HG03025 (cell line): ENCODE results near the gene NPY1R.

Source experiments
- ATAC-seq: cut with Tn5 transposase; IDR thresholded peaks from one replicate; pipeline ENCODE4 v1.9.1; 2021; ENCODE audit warnings: mild to moderate bottlenecking, moderate library complexity; ENCODE audit not compliant: unreplicated experiment, low FRiP score

The NPY1R gene

GRCh38 chr4:163280703-163281519, 51.5 kb downstream of the NPY1R start:
- no peak for ATAC-seq

DNA sequence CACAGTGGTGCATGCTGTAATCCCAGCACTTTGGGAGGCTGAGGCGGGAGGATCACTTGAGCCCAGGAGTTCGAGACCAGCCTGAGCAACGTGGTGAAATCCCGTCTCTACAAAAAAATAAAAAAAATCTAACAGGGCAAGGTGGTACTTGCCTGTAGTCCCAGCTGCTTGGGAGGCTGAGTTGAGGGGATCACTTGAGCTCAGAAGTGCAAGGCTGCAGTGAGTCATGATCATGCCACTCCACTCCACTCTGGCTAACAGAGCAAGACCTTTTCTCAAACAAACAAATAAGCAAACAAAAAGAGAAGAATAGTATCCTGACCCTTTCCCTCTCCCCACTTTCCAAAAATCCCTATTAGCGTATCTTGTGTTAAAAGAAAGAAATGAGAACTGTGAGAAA, 52.7 kb downstream of the NPY1R start:
- ATAC-seq: no peak

DNA sequence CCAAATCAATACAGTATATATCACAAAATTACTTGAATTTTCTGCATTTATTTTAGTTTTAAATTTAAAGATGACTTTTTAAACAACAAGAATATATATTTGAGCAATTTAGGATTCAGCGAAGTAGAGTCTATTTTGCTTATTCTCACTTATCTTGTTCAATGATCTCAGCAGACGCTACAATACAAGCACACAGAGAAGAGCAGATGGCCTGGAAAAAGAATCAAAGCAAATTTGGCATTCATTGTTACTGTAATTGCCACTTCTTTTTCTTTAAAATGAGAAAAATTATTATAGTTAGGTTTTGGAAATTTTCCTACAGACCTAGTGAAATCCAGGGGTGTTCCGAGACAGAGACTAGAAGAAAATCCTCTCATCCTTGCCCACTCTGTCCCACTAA, 57.5 kb downstream of the NPY1R start:
- ATAC-seq: no peak
